GM10266 (cell line): ENCODE data around the gene MTOR.

Experiments used
- DNase-seq: peaks from one replicate; pipeline ENCODE4 v3.0.0; 2012; ENCODE audit errors: extremely low spot score
- TF ChIP-seq, protein P1 (sequence below): IDR thresholded peaks from 2 replicates; pipeline ENCODE4 v1.5.1; 2012; ENCODE audit warnings: mild to moderate bottlenecking, low read depth; ENCODE audit not compliant: control insufficient read depth, insufficient read depth; ENCODE audit errors: missing control alignments

Gene MTOR

GRCh38 chr1:11057477-11057876 lies 204.9 kb downstream of the MTOR start:
- TF ChIP-seq, protein P1, sequence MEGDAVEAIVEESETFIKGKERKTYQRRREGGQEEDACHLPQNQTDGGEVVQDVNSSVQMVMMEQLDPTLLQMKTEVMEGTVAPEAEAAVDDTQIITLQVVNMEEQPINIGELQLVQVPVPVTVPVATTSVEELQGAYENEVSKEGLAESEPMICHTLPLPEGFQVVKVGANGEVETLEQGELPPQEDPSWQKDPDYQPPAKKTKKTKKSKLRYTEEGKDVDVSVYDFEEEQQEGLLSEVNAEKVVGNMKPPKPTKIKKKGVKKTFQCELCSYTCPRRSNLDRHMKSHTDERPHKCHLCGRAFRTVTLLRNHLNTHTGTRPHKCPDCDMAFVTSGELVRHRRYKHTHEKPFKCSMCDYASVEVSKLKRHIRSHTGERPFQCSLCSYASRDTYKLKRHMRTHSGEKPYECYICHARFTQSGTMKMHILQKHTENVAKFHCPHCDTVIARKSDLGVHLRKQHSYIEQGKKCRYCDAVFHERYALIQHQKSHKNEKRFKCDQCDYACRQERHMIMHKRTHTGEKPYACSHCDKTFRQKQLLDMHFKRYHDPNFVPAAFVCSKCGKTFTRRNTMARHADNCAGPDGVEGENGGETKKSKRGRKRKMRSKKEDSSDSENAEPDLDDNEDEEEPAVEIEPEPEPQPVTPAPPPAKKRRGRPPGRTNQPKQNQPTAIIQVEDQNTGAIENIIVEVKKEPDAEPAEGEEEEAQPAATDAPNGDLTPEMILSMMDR = no peak
- no peak for DNase-seq
